HepG2 (cell line): Measurements from ENCODE around the gene RPTOR. TPM values are rescaled to one million over a fixed set of nuclear protein-coding genes. Genes with fewer than 3 reads are reported as not detected.

Experiments
- ARNT2 ChIP-seq: sonication (generic); formaldehyde crosslinking; IDR thresholded peaks from 2 replicates; pipeline ENCODE4 v1.8.0; 2022; ENCODE audit warnings: mild to moderate bottlenecking, low read depth, missing genetic modification reagents, moderate library complexity
- ARNTL ChIP-seq: sonication (generic); formaldehyde crosslinking; IDR thresholded peaks from 2 replicates; pipeline ENCODE4 v1.4.0; 2020; ENCODE audit warnings: mild to moderate bottlenecking, missing genetic modification reagents
- MYC ChIP-seq: sonication (generic); formaldehyde crosslinking; IDR thresholded peaks from 2 replicates; pipeline ENCODE4 v1.9.0; 2021; ENCODE audit warnings: missing genetic modification reagents, borderline replicate concordance
- TCF7 ChIP-seq: sonication (generic); IDR thresholded peaks from 2 replicates; pipeline ENCODE4 v1.6.1; 2016; ENCODE audit warnings: antibody characterized with exemption, low read depth
- U2AF2 ChIP-seq: fragments of 200-400 bp; formaldehyde crosslinking; IDR thresholded peaks from 2 replicates; pipeline ENCODE4 v1.6.1; 2017; ENCODE audit warnings: low read depth, mild to moderate bottlenecking, low read length
- ZFX ChIP-seq: sonication (generic); formaldehyde crosslinking; IDR thresholded peaks from 2 replicates; pipeline ENCODE4 v1.4.0; 2020; ENCODE audit warnings: mild to moderate bottlenecking, low read depth, missing genetic modification reagents, moderate library complexity
- ZMAT5 ChIP-seq: sonication (generic); formaldehyde crosslinking; IDR thresholded peaks from 2 replicates; pipeline ENCODE4 v1.5.0; 2020; ENCODE audit warnings: mild to moderate bottlenecking, low read depth, missing genetic modification reagents, borderline replicate concordance
- ZNF180 ChIP-seq: sonication (generic); formaldehyde crosslinking; IDR thresholded peaks from 2 replicates; pipeline ENCODE4 v1.4.0; 2020; ENCODE audit warnings: low read depth, missing genetic modification reagents, borderline replicate concordance
- ZNF251 ChIP-seq: sonication (generic); formaldehyde crosslinking; IDR thresholded peaks from 2 replicates; pipeline ENCODE4 v1.9.0; 2021; ENCODE audit warnings: mild to moderate bottlenecking, missing genetic modification reagents
- ZNF318 ChIP-seq: sonication (generic); formaldehyde crosslinking; IDR thresholded peaks from 2 replicates; pipeline ENCODE4 v1.4.0; 2020; ENCODE audit warnings: mild to moderate bottlenecking, missing genetic modification reagents
- ZNF510 ChIP-seq: sonication (generic); formaldehyde crosslinking; IDR thresholded peaks from 2 replicates; pipeline ENCODE4 v1.4.0; 2020; ENCODE audit warnings: low read depth, mild to moderate bottlenecking, missing genetic modification reagents
- ZNF549 ChIP-seq: sonication (generic); formaldehyde crosslinking; IDR thresholded peaks from 2 replicates; pipeline ENCODE4 v1.5.0; 2020; ENCODE audit warnings: missing genetic modification reagents
- ZNF598 ChIP-seq: sonication (generic); formaldehyde crosslinking; IDR thresholded peaks from 2 replicates; pipeline ENCODE4 v1.5.1; 2020; ENCODE audit warnings: mild to moderate bottlenecking, missing genetic modification reagents, borderline replicate concordance
- ZNF703 ChIP-seq: sonication (generic); formaldehyde crosslinking; IDR thresholded peaks from 2 replicates; pipeline ENCODE4 v1.5.1; 2020; ENCODE audit warnings: missing genetic modification reagents, mild to moderate bottlenecking, moderate library complexity, borderline replicate concordance
- ZNF777 ChIP-seq: sonication (generic); formaldehyde crosslinking; IDR thresholded peaks from 2 replicates; pipeline ENCODE4 v1.4.0; 2020; ENCODE audit warnings: missing genetic modification reagents
- polyA plus RNA-seq, 8 experiments: library from polyadenylated mRNA; depleted of rRNA in 3 of 8; stranded (reverse) in 7 of 8; unstranded in 1 of 8; fragments of >200 nt; fragmentation: Illumina TruSeq in 4 of 8; extraction: Trizol in 4 of 8; gene quantifications; 2 replicates each; pipeline versions ENCODE4 v1.2.1 to v1.2.3, GENCODE V29; 2011 to 2016; ENCODE audit warnings: low read depth in 4 of 8, missing spikeins in 1 of 8, mixed read lengths in 1 of 8; ENCODE audit not compliant: insufficient read depth in 1 of 8
- total RNA-seq, 5 experiments: library from RNA; depleted of rRNA; stranded (reverse); fragments of >200 nt; fragmentation: Illumina TruSeq; extraction: Trizol; gene quantifications; 2 replicates each; pipeline ENCODE4 v1.2.3, GENCODE V29; 2016; ENCODE audit warnings: low read depth in 1 of 5
- TF ChIP-seq, protein P1 (sequence below): sonication (generic); formaldehyde crosslinking; IDR thresholded peaks from 2 replicates; pipeline ENCODE4 v1.8.0; 2022; ENCODE audit warnings: missing genetic modification reagents, mild to moderate bottlenecking, moderate library complexity, borderline replicate concordance
- TF ChIP-seq, protein P2 (sequence below): sonication (generic); formaldehyde crosslinking; IDR thresholded peaks from 2 replicates; pipeline ENCODE4 v1.9.0; 2022; ENCODE audit warnings: missing genetic modification reagents, mild to moderate bottlenecking, borderline replicate concordance

RPTOR gene
- total and polyA plus RNA-seq, 2 of the 13 experiments (the other 11 are each of a cell fraction or from before 2014, with no cell fraction given) = 6.6 to 25.3 TPM

- TF ChIP-seq ZNF180 (CRISPR knock-in tag) (no peak), TCF7 (no peak), U2AF2 (no peak), MYC (CRISPR knock-in tag) (0 out of 2 replicates have a peak, but pooled peaks have one; percentile 24), ZNF777 (no peak), ZNF510 (CRISPR knock-in tag) (no peak), ARNTL (CRISPR knock-in tag) (no peak), ARNT2 (CRISPR knock-in tag) (no peak), ZMAT5 (CRISPR knock-in tag) (no peak), ZNF318 (no peak), ZNF703 (CRISPR knock-in tag) (no peak), ZNF549 (no peak), ZNF598 (CRISPR knock-in tag) (peak; percentile 50; the same call in 1 of the 2 replicates), ZFX (no peak), ZNF251 (CRISPR knock-in tag) (no peak; the same call in 1 of the 2 replicates)
- TF ChIP-seq, protein P1, sequence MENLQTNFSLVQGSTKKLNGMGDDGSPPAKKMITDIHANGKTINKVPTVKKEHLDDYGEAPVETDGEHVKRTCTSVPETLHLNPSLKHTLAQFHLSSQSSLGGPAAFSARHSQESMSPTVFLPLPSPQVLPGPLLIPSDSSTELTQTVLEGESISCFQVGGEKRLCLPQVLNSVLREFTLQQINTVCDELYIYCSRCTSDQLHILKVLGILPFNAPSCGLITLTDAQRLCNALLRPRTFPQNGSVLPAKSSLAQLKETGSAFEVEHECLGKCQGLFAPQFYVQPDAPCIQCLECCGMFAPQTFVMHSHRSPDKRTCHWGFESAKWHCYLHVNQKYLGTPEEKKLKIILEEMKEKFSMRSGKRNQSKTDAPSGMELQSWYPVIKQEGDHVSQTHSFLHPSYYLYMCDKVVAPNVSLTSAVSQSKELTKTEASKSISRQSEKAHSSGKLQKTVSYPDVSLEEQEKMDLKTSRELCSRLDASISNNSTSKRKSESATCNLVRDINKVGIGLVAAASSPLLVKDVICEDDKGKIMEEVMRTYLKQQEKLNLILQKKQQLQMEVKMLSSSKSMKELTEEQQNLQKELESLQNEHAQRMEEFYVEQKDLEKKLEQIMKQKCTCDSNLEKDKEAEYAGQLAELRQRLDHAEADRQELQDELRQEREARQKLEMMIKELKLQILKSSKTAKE (CRISPR knock-in tag) = no peak
- TF ChIP-seq, protein P2, sequence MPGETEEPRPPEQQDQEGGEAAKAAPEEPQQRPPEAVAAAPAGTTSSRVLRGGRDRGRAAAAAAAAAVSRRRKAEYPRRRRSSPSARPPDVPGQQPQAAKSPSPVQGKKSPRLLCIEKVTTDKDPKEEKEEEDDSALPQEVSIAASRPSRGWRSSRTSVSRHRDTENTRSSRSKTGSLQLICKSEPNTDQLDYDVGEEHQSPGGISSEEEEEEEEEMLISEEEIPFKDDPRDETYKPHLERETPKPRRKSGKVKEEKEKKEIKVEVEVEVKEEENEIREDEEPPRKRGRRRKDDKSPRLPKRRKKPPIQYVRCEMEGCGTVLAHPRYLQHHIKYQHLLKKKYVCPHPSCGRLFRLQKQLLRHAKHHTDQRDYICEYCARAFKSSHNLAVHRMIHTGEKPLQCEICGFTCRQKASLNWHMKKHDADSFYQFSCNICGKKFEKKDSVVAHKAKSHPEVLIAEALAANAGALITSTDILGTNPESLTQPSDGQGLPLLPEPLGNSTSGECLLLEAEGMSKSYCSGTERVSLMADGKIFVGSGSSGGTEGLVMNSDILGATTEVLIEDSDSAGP (CRISPR knock-in tag) = peak; percentile 41; the same call in 1 of the 2 replicates
Observed at GRCh38 chr17:80970044-80970761, 425.6 kb downstream of the RPTOR start (continued).
